H1 (cell line): Measurements from ENCODE around the gene MOB3C. TPM values are rescaled to one million over a fixed set of nuclear protein-coding genes. Genes with fewer than 3 reads are reported as not detected.

ENCODE experiments used
- CTCF ChIA-PET: fragments of 300-600 bp; sonication (Branson Sonifier 250); formaldehyde crosslinking; loops from one replicate; lab custom pipeline; 2021; ENCODE audit not compliant: partially characterized antibody; lab: Charles Lee
- POLR2A ChIA-PET: fragments of 300-600 bp; sonication (Branson Sonifier 250); formaldehyde crosslinking; loops from one replicate; lab custom pipeline; 2021; ENCODE audit warnings: inconsistent platforms; ENCODE audit not compliant: partially characterized antibody; lab: Charles Lee
- DNase-seq, 2 experiments: peaks; one replicate each; pipeline versions ENCODE4 v3.0.0 to v3.0.0-alpha.2; 2010 to 2022; ENCODE audit warnings: low spot score in 2 of 2, low read depth in 1 of 2, mixed read lengths in 1 of 2
- FAIRE-seq: peaks from 2 replicates; lab custom pipeline; 2011; peaks lifted over from hg19 to GRCh38; lab: Jason Lieb, UNC
- H2AFZ ChIP-seq: 2 replicates; pipeline ENCODE4 v1.8.1; 2012; ENCODE audit warnings: low read length, inconsistent platforms
- H2AK5ac ChIP-seq: 2 replicates; pipeline ENCODE4 v1.6.1; 2013; ENCODE audit warnings: low read depth, low read length
- H2BK120ac ChIP-seq: replicated peaks from 2 replicates; pipeline ENCODE3; 2013; ENCODE audit warnings: low read depth, low read length, inconsistent platforms
- H2BK12ac ChIP-seq: 2 replicates; pipeline ENCODE4 v1.6.1; 2013; ENCODE audit warnings: low read depth, low read length
- H2BK15ac ChIP-seq: 2 replicates; pipeline ENCODE4 v1.6.1; 2013; ENCODE audit warnings: low read length
- H2BK20ac ChIP-seq: 2 replicates; pipeline ENCODE4 v1.6.1; 2013; ENCODE audit warnings: low read length
- H2BK5ac ChIP-seq: 2 replicates; pipeline ENCODE4 v1.6.1; 2013; ENCODE audit warnings: low read depth, low read length
- H3K14ac ChIP-seq: 2 replicates; pipeline ENCODE4 v1.6.1; 2013; ENCODE audit warnings: inconsistent platforms; ENCODE audit not compliant: insufficient read length
- H3K18ac ChIP-seq: 2 replicates; pipeline ENCODE4 v1.6.1; 2013; ENCODE audit warnings: low read length; ENCODE audit errors: extremely low read depth
- H3K23ac ChIP-seq: 2 replicates; pipeline ENCODE4 v1.6.1; 2013; ENCODE audit warnings: inconsistent platforms; ENCODE audit not compliant: insufficient read length
- H3K23me2 ChIP-seq: 2 replicates; pipeline ENCODE4 v1.6.1; 2013; ENCODE audit warnings: low read depth, low read length
- H3K27ac ChIP-seq: 2 replicates; pipeline ENCODE4 v1.6.1; 2011; ENCODE audit warnings: low read depth, low read length, inconsistent platforms
- H3K27me3 ChIP-seq, 4 experiments: replicated peaks in 1 of 4; 1 replicate in 1 of 4; 2 replicates in 3 of 4; pipeline versions ENCODE4 v1.6.1 to v1.8.1; 2011 to 2013; ENCODE audit warnings: low read length in 3 of 4, mild to moderate bottlenecking in 3 of 4, inconsistent platforms in 2 of 4, mixed read lengths in 2 of 4, moderate library complexity in 1 of 4; ENCODE audit not compliant: control insufficient read depth in 3 of 4, insufficient read depth in 3 of 4; ENCODE audit errors: extremely low read depth in 1 of 4
- H3K36me3 ChIP-seq, 4 experiments: 2 replicates each; pipeline versions ENCODE4 v1.6.1 to v1.8.1; 2011 to 2013; ENCODE audit warnings: mild to moderate bottlenecking in 4 of 4, low read length in 3 of 4, moderate library complexity in 2 of 4, control low read depth in 1 of 4, inconsistent platforms in 1 of 4; ENCODE audit not compliant: insufficient read depth in 4 of 4, control insufficient read depth in 2 of 4
- H3K4ac ChIP-seq: replicated peaks from 2 replicates; pipeline ENCODE3; 2013; ENCODE audit warnings: low read length, low read depth, mixed read lengths, inconsistent platforms; ENCODE audit not compliant: insufficient read length
- H3K4me1 ChIP-seq, 4 experiments: replicated peaks in 1 of 4; 1 replicate in 1 of 4; 2 replicates in 3 of 4; pipeline versions ENCODE4 v1.6.1 to v1.8.1; 2011 to 2013; ENCODE audit warnings: low read length in 3 of 4, inconsistent platforms in 2 of 4, mixed read lengths in 1 of 4; ENCODE audit not compliant: insufficient read depth in 4 of 4, control insufficient read depth in 3 of 4
- H3K4me2 ChIP-seq, 2 experiments: 2 replicates each; pipeline versions ENCODE4 v1.6.1 to v1.8.1; 2011 to 2013; ENCODE audit warnings: low read depth in 2 of 2, low read length in 2 of 2, control low read depth in 1 of 2, inconsistent platforms in 1 of 2, mild to moderate bottlenecking in 1 of 2; ENCODE audit not compliant: insufficient read depth in 1 of 2
- H3K4me3 ChIP-seq, 4 experiments: fragments of 200-600, 300-600 bp in 1 of 4; sonication (generic), shearing (Covaris generic), sonication (Bioruptor Twin) in 1 of 4; 2 replicates each; pipeline versions ENCODE4 v1.5.1 to v1.8.1; 2011 to 2016; ENCODE audit warnings: low read length in 4 of 4, low read depth in 3 of 4, control low read depth in 2 of 4, inconsistent platforms in 2 of 4, mild to moderate bottlenecking in 2 of 4, mixed read lengths in 1 of 4, moderate library complexity in 1 of 4; ENCODE audit not compliant: insufficient read depth in 2 of 4; ENCODE audit errors: extremely low read depth in 1 of 4
- H3K56ac ChIP-seq: replicated peaks from 2 replicates; pipeline ENCODE3; 2013; ENCODE audit warnings: low read depth, mild to moderate bottlenecking, mixed read lengths, low read length, inconsistent platforms; ENCODE audit not compliant: insufficient read length
- H3K79me1 ChIP-seq: 2 replicates; pipeline ENCODE4 v1.6.1; 2013; ENCODE audit warnings: low read depth, low read length, control low read depth
- H3K79me2 ChIP-seq, 2 experiments: 2 replicates each; pipeline versions ENCODE4 v1.6.1 to v1.8.1; 2012 to 2013; ENCODE audit warnings: low read length in 2 of 2, mild to moderate bottlenecking in 2 of 2, inconsistent platforms in 1 of 2; ENCODE audit not compliant: insufficient read depth in 2 of 2, control insufficient read depth in 1 of 2
- H3K9ac ChIP-seq, 4 experiments: replicated peaks in 1 of 4; 1 replicate in 1 of 4; 2 replicates in 3 of 4; pipeline versions ENCODE4 v1.6.1 to v1.8.1; 2011 to 2013; ENCODE audit warnings: low read depth in 3 of 4, low read length in 3 of 4, control low read depth in 2 of 4, mild to moderate bottlenecking in 2 of 4, moderate library complexity in 2 of 4, inconsistent platforms in 1 of 4; ENCODE audit errors: extremely low read depth in 1 of 4
- H3K9me3 ChIP-seq, 2 experiments: 2 replicates each; pipeline versions ENCODE4 v1.6.1 to v1.8.1; 2012 to 2013; ENCODE audit warnings: mild to moderate bottlenecking in 2 of 2, moderate library complexity in 2 of 2, control low read depth in 1 of 2, inconsistent platforms in 1 of 2, low read depth in 1 of 2, low read length in 1 of 2, mixed read lengths in 1 of 2; ENCODE audit not compliant: insufficient read depth in 2 of 2
- H4K20me1 ChIP-seq, 2 experiments: replicated peaks in 1 of 2; 2 replicates each; pipeline versions ENCODE3 to v1.8.1; 2011 to 2013; ENCODE audit warnings: inconsistent platforms in 2 of 2, low read length in 2 of 2, mild to moderate bottlenecking in 1 of 2; ENCODE audit not compliant: insufficient read depth in 2 of 2, control insufficient read depth in 1 of 2
- H4K5ac ChIP-seq: 2 replicates; pipeline ENCODE4 v1.6.1; 2013; ENCODE audit warnings: low read length, low read depth, mixed read lengths, inconsistent platforms; ENCODE audit not compliant: insufficient read length
- H4K8ac ChIP-seq: 2 replicates; pipeline ENCODE4 v1.8.0; 2013; ENCODE audit warnings: mild to moderate bottlenecking, moderate library complexity, low read length, inconsistent platforms; ENCODE audit not compliant: insufficient read depth; ENCODE audit errors: extremely low read depth
- H4K91ac ChIP-seq: replicated peaks from 2 replicates; pipeline ENCODE3; 2013; ENCODE audit warnings: low read length, mixed read lengths, inconsistent platforms; ENCODE audit not compliant: insufficient read length
- CHD1 ChIP-seq: IDR thresholded peaks from 2 replicates; pipeline ENCODE4 v1.6.1; 2012; ENCODE audit warnings: low read depth, low read length, improper control_type of control experiment
- GTF2F1 ChIP-seq: IDR thresholded peaks from 2 replicates; pipeline ENCODE4 v1.6.1; 2012; ENCODE audit warnings: low read depth, low read length, improper control_type of control experiment, borderline replicate concordance
- KDM4A ChIP-seq: IDR thresholded peaks from one replicate; pipeline ENCODE4 v1.7.1; 2012; ENCODE audit warnings: low read depth, mild to moderate bottlenecking, moderate library complexity, low read length, inconsistent platforms; ENCODE audit not compliant: severe bottlenecking
- RXRA ChIP-seq: IDR thresholded peaks from 2 replicates; pipeline ENCODE4 v1.6.1; 2011; ENCODE audit warnings: low read depth, mild to moderate bottlenecking, low read length, moderate library complexity; ENCODE audit not compliant: insufficient read depth
- SIN3A ChIP-seq, 2 experiments: IDR thresholded peaks in 1 of 2; conservative IDR thresholded peaks in 1 of 2; 2 replicates each; pipeline ENCODE4 v1.6.1; 2011 to 2012; ENCODE audit warnings: low read length in 2 of 2, improper control_type of control experiment in 1 of 2, low read depth in 1 of 2, mild to moderate bottlenecking in 1 of 2
- SP4 ChIP-seq: IDR thresholded peaks from 2 replicates; pipeline ENCODE4 v1.6.1; 2012; ENCODE audit warnings: low read length, inconsistent platforms
- TAF1 ChIP-seq: IDR thresholded peaks from 2 replicates; pipeline ENCODE4 v1.6.1; 2011; ENCODE audit warnings: mild to moderate bottlenecking, low read depth, low read length
- WGBS, 2 experiments: shearing (Covaris generic) in 1 of 2; methylation state at CpG; one replicate each; pipeline versions ENCODE4 v1.1.6 to v1.1.7; 2013 to 2015; ENCODE audit warnings: low lambda C conversion rate in 2 of 2, mixed read lengths in 2 of 2, inconsistent platforms in 1 of 2, low coverage in 1 of 2, missing lambda C conversion rate in 1 of 2; ENCODE audit not compliant: insufficient replicate concordance in 2 of 2, insufficient coverage in 1 of 2, insufficient read length in 1 of 2; ENCODE audit errors: extremely low coverage in 1 of 2, missing lambda C conversion rate in 1 of 2; 5-methylcytosine and 5-hydroxymethylcytosine counted together
- polyA plus RNA-seq, 7 experiments: library from polyadenylated mRNA; depleted of rRNA in 3 of 7; stranded (reverse) in 5 of 7; unstranded in 2 of 7; fragments of >200 nt in 5 of 7; fragments of 200-250 nt in 2 of 7; gene quantifications; 1 replicate in 5 of 7; 2 replicates in 1 of 7; 4 replicates in 1 of 7; pipeline versions ENCODE4 v1.2.1 to v1.2.3, GENCODE V29; 2011 to 2013; ENCODE audit warnings: missing spikeins in 2 of 7, mixed read lengths in 2 of 7
- total RNA-seq: library from RNA; stranded (reverse); fragmentation: NEBNext Ultra II Directional; extraction: Animal tissue kit (Norgen Biotek cat#: 25700); gene quantifications from 2 replicates; pipeline ENCODE4 v1.2.1, GENCODE V29; 2021
- TF ChIP-seq, protein P1 (sequence below): IDR thresholded peaks from 2 replicates; pipeline ENCODE4 v1.6.1; 2012; ENCODE audit warnings: low read length, inconsistent platforms
- TF ChIP-seq, protein P2 (sequence below), 3 experiments: IDR thresholded peaks; 1 replicate in 2 of 3; 2 replicates in 1 of 3; pipeline versions ENCODE4 v1.5.1 to v1.6.1; 2011; ENCODE audit warnings: low read length in 3 of 3, mild to moderate bottlenecking in 3 of 3, inconsistent platforms in 2 of 3, low read depth in 1 of 3, moderate library complexity in 1 of 3; ENCODE audit not compliant: insufficient read depth in 1 of 3; ENCODE audit errors: control extremely low read depth in 1 of 3

MOB3C gene
- total and polyA plus RNA-seq, 2 of the 8 experiments (the other 6 are each of a cell fraction or from before 2014, with no cell fraction given): 5.8 to 6.6 TPM

GRCh38 chr1:46630719-46631118, 14.1 kb upstream of the MOB3C start:
- CTCF ChIA-PET: interaction anchor here (1.1 to 10.9 kb wide), 4 partner anchors 11 to 154 kb away, joined by 3 to 78 read pairs (median 4); partner anchors contain the start of gene MOB3C
- H2AK5ac ChIP-seq: no peak overlapping the region
- 90% methylated on average over 2 of the region's 2 CpGs; no CpG with 5 or more reads in 1 of the 2 experiments for WGBS, 2 experiments
- no peak for TF ChIP-seq KDM4A
- TF ChIP-seq, protein P1, sequence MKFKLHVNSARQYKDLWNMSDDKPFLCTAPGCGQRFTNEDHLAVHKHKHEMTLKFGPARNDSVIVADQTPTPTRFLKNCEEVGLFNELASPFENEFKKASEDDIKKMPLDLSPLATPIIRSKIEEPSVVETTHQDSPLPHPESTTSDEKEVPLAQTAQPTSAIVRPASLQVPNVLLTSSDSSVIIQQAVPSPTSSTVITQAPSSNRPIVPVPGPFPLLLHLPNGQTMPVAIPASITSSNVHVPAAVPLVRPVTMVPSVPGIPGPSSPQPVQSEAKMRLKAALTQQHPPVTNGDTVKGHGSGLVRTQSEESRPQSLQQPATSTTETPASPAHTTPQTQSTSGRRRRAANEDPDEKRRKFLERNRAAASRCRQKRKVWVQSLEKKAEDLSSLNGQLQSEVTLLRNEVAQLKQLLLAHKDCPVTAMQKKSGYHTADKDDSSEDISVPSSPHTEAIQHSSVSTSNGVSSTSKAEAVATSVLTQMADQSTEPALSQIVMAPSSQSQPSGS: no peak
- TF ChIP-seq, protein P2, sequence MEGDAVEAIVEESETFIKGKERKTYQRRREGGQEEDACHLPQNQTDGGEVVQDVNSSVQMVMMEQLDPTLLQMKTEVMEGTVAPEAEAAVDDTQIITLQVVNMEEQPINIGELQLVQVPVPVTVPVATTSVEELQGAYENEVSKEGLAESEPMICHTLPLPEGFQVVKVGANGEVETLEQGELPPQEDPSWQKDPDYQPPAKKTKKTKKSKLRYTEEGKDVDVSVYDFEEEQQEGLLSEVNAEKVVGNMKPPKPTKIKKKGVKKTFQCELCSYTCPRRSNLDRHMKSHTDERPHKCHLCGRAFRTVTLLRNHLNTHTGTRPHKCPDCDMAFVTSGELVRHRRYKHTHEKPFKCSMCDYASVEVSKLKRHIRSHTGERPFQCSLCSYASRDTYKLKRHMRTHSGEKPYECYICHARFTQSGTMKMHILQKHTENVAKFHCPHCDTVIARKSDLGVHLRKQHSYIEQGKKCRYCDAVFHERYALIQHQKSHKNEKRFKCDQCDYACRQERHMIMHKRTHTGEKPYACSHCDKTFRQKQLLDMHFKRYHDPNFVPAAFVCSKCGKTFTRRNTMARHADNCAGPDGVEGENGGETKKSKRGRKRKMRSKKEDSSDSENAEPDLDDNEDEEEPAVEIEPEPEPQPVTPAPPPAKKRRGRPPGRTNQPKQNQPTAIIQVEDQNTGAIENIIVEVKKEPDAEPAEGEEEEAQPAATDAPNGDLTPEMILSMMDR (IDR thresholded peaks at IDR 0.05; ENCODE audit: control extremely low read depth in 1 of 3, insufficient read depth in 1 of 3, low read depth in 1 of 3, low read length in 3 of 3): no peak
- no peak for TF ChIP-seq GTF2F1
- no peak for TF ChIP-seq CHD1
- TF ChIP-seq SP4: no peak
- TF ChIP-seq SIN3A (conservative IDR thresholded peaks at IDR 0.05 in 1 of 2, IDR thresholded peaks at IDR 0.05 in 1 of 2; ENCODE audit: low read depth in 1 of 2, low read length in 2 of 2): no peak
- TF ChIP-seq RXRA: no peak
- TF ChIP-seq TAF1: no peak

More at GRCh38 chr1:46630719-46631118, 14.1 kb upstream of the MOB3C start:
- POLR2A ChIA-PET: interaction anchor here (1.5 to 2.1 kb wide), 3 partner anchors 8 to 14 kb away, joined by 5 to 7 read pairs (median 7); partner anchors contain the start of gene MOB3C
- H3K23ac ChIP-seq: no peak overlapping the region
- H3K79me2 ChIP-seq: no peaks in the 10 kb centered on the region
- no peak overlapping the region for H3K4me3 ChIP-seq
- DNase-seq (no peak), FAIRE-seq (no peak)
- H3K56ac ChIP-seq: no peak overlapping the region
- H3K9ac ChIP-seq: no peak overlapping the region
- no peaks in the 10 kb centered on the region for H3K9me3 ChIP-seq
- no peak overlapping the region for H2BK20ac ChIP-seq
- H4K91ac ChIP-seq: no peak overlapping the region
- no peak overlapping the region for H2BK5ac ChIP-seq
- H3K79me1 ChIP-seq: no peaks in the 10 kb centered on the region
- H3K4me2 ChIP-seq: no peak overlapping the region
- H3K36me3 ChIP-seq: peaks cover 0 to 31% (median 12%) of the 10 kb centered on the region in 4 experiments; a peak in 6 of 8 replicates
- H3K18ac ChIP-seq: no peak overlapping the region
- H3K4me1 ChIP-seq: no peaks in the 10 kb centered on the region
- H3K27ac ChIP-seq: no peak overlapping the region
- H2BK12ac ChIP-seq: no peak overlapping the region
- no peak overlapping the region for H2AFZ ChIP-seq
- H3K23me2 ChIP-seq: 0 out of 2 replicates have a peak, but pooled peaks cover 2% of the 10 kb centered on the region
- no peak overlapping the region for H4K8ac ChIP-seq
- H2BK120ac ChIP-seq: no peak overlapping the region
- no peak overlapping the region for H2BK15ac ChIP-seq
- no peak overlapping the region for H4K5ac ChIP-seq
- no peaks in the 10 kb centered on the region for H3K27me3 ChIP-seq
- no peak overlapping the region for H3K4ac ChIP-seq
- no peaks in the 10 kb centered on the region for H4K20me1 ChIP-seq
- no peak overlapping the region for H3K14ac ChIP-seq
